SK-N-SH treated with all-trans-retinoic acid at 6 μM for 48 hours (cell line): Measurements from ENCODE around the gene SLC26A3.

Source experiments
- ARNTL ChIP-seq: fragments of 450-650 bp; formaldehyde crosslinking; IDR thresholded peaks from 2 replicates; pipeline ENCODE4 v1.5.0; 2020; ENCODE audit warnings: low read depth, mild to moderate bottlenecking, moderate library complexity, borderline replicate concordance
- BACH2 ChIP-seq: fragments of 250-450 bp; sonication (Bioruptor Pico); IDR thresholded peaks from 2 replicates; pipeline ENCODE4 v1.9.0; 2021; ENCODE audit warnings: mild to moderate bottlenecking, borderline replicate concordance
- ISL1 ChIP-seq: fragments of 250-450 bp; sonication (Bioruptor Pico); IDR thresholded peaks from 2 replicates; pipeline ENCODE4 v2.1.2; 2022; ENCODE audit warnings: mild to moderate bottlenecking, moderate library complexity
- OSR1 ChIP-seq: fragments of 250-450 bp; sonication (Bioruptor Pico); IDR thresholded peaks from 2 replicates; pipeline ENCODE4 v1.8.0; 2022; ENCODE audit warnings: moderate library complexity, mild to moderate bottlenecking, inconsistent platforms
- PATZ1 ChIP-seq: fragments of 250-450 bp; sonication (Bioruptor Pico); IDR thresholded peaks from 2 replicates; pipeline ENCODE4 v1.8.0; 2020; ENCODE audit warnings: mild to moderate bottlenecking, moderate library complexity, borderline replicate concordance
- POU6F1 ChIP-seq: fragments of 250-450 bp; sonication (Bioruptor Pico); IDR thresholded peaks from 2 replicates; pipeline ENCODE4 v1.8.0; 2021; ENCODE audit warnings: low read depth, mild to moderate bottlenecking, moderate library complexity, borderline replicate concordance
- TCF4 ChIP-seq: fragments of 250-450 bp; sonication (Bioruptor Pico); IDR thresholded peaks from 2 replicates; pipeline ENCODE4 v1.8.0; 2021; ENCODE audit warnings: mild to moderate bottlenecking, moderate library complexity, borderline replicate concordance
- ZFP30 ChIP-seq: fragments of 450-650 bp; formaldehyde crosslinking; IDR thresholded peaks from 2 replicates; pipeline ENCODE4 v1.5.0; 2022; ENCODE audit warnings: mild to moderate bottlenecking, moderate library complexity
- TF ChIP-seq, protein P1 (sequence below): fragments of 250-450 bp; sonication (Bioruptor Pico); IDR thresholded peaks from 2 replicates; pipeline ENCODE4 v1.5.1; 2020; ENCODE audit warnings: low read depth, mild to moderate bottlenecking, moderate library complexity

DNA sequence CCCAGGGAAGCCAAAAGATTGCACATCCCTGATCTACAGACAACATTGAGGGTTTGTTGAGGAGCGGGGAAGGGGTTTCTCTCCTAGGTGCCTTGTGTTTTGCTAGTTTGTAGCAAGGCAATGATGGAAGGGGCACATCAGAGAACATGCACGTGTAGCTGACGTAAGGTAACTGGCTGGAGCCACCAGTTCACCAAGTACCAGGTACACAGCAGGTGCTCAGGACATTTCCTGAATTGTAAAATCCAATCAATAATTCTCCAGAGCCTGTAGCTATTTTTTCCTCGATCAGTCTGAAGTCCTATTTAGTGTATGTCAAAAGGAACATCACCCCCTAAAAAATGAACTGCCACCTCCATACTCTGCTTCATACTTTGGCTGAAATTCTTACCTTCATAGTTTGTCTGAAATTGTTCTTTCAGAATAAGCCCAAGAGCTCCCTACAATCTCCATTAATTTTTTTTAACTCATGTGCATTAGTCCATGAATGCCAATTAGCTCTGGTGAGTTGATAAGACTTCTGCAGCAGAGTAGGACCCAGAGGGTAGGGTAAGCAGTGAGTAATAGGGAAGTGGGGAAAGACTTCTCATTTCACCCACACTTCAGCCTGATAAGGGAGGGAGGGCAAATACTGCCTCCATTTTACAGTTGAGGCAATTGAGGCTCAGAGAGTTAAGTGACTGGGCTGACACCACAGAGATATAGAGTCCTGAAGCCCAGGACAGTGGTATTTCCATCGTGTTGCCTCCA, 36.0 kb upstream of the SLC26A3 start:
- TF ChIP-seq, protein P1, sequence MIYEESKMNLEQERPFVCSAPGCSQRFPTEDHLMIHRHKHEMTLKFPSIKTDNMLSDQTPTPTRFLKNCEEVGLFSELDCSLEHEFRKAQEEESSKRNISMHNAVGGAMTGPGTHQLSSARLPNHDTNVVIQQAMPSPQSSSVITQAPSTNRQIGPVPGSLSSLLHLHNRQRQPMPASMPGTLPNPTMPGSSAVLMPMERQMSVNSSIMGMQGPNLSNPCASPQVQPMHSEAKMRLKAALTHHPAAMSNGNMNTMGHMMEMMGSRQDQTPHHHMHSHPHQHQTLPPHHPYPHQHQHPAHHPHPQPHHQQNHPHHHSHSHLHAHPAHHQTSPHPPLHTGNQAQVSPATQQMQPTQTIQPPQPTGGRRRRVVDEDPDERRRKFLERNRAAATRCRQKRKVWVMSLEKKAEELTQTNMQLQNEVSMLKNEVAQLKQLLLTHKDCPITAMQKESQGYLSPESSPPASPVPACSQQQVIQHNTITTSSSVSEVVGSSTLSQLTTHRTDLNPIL, result no peak
- no peak for TF ChIP-seq OSR1 (CRISPR knock-in tag)
- no peak for TF ChIP-seq ISL1
- no peak for TF ChIP-seq PATZ1 (CRISPR knock-in tag)
- TF ChIP-seq BACH2 (CRISPR knock-in tag), result no peak
- no peak for TF ChIP-seq ZFP30 (CRISPR knock-in tag)
- TF ChIP-seq POU6F1, result no peak
- TF ChIP-seq TCF4 (CRISPR knock-in tag), result no peak
- no peak for TF ChIP-seq ARNTL (CRISPR knock-in tag)
